B cell (primary cell): ENCODE results near the gene CAMK2A. TPM values are rescaled to one million over a fixed set of nuclear protein-coding genes. Genes with fewer than 3 reads are reported as not detected.

Experiments
- ATAC-seq: fragments of 200-7000 bp; cut with Tn5 transposase; one replicate; pipeline ENCODE4 v1.10.0; 2021; ENCODE audit warnings: low read depth, mild to moderate bottlenecking, moderate number of reproducible peaks, moderate library complexity
- CTCF ChIA-PET: fragments of 350-600 bp; sonication (Branson Sonifier 250); formaldehyde crosslinking; loops from one replicate; lab custom pipeline; 2021; ENCODE audit warnings: antibody characterized with exemption, inconsistent platforms; lab: Charles Lee
- POLR2A ChIA-PET: fragments of 350-600 bp; sonication (Branson Sonifier 250); formaldehyde crosslinking; loops from one replicate; lab custom pipeline; 2021; ENCODE audit warnings: antibody characterized with exemption; lab: Charles Lee
- DNase-seq: peaks from one replicate; pipeline ENCODE4 v3.0.0; 2013
- H2AFZ ChIP-seq: 2 replicates; pipeline ENCODE4 v1.6.1; 2012; ENCODE audit warnings: mild to moderate bottlenecking, low read depth, low read length; ENCODE audit not compliant: insufficient read depth, poor library complexity, severe bottlenecking
- H3K27ac ChIP-seq, 2 donors: 1 replicate in 1 of 2; 2 replicates in 1 of 2; pipeline ENCODE4 v1.5.1; 2012 to 2013; ENCODE audit warnings: low read length in 2 of 2, mild to moderate bottlenecking in 2 of 2, moderate library complexity in 1 of 2
- H3K27me3 ChIP-seq, 4 experiments: fragments of 200-600 bp in 1 of 4; sonication (generic) in 1 of 4; replicated peaks in 1 of 4; 1 replicate in 2 of 4; 2 replicates in 2 of 4; pipeline versions ENCODE4 v1.6.1 to v1.7.0; 2013 to 2016; ENCODE audit warnings: low read length in 3 of 4, mild to moderate bottlenecking in 2 of 4, mixed read lengths in 1 of 4, moderate library complexity in 1 of 4; ENCODE audit not compliant: insufficient read depth in 4 of 4, control insufficient read depth in 3 of 4; ENCODE audit errors: control extremely low read depth in 1 of 4
- H3K36me3 ChIP-seq, 2 experiments: replicated peaks in 1 of 2; 1 replicate in 1 of 2; 2 replicates in 1 of 2; pipeline versions ENCODE4 v1.6.1 to v1.7.1; 2013; ENCODE audit warnings: low read length in 1 of 2; ENCODE audit not compliant: insufficient read depth in 2 of 2, control insufficient read depth in 1 of 2; ENCODE audit errors: control extremely low read depth in 1 of 2, extremely low read depth in 1 of 2
- H3K4me1 ChIP-seq, 2 donors: fragments of 200-600 bp in 1 of 2; sonication (generic) in 1 of 2; 1 replicate in 1 of 2; 2 replicates in 1 of 2; pipeline versions ENCODE4 v1.5.1 to v1.6.1; 2013 to 2017; ENCODE audit warnings: low read length in 2 of 2; ENCODE audit not compliant: control insufficient read depth in 2 of 2, insufficient read depth in 2 of 2
- H3K4me2 ChIP-seq: replicated peaks from 2 replicates; pipeline ENCODE3; 2012; ENCODE audit warnings: mild to moderate bottlenecking, low read depth, low read length; ENCODE audit not compliant: poor library complexity, severe bottlenecking
- H3K4me3 ChIP-seq, 5 experiments: fragments of 200-600 bp in 1 of 5; sonication (generic) in 1 of 5; 1 replicate in 3 of 5; 2 replicates in 2 of 5; pipeline versions ENCODE4 v1.5.1 to v1.7.0; 2011 to 2016; ENCODE audit warnings: low read length in 4 of 5, mild to moderate bottlenecking in 4 of 5, low read depth in 2 of 5, control low read depth in 1 of 5, moderate library complexity in 1 of 5; ENCODE audit not compliant: insufficient read depth in 1 of 5; ENCODE audit errors: control extremely low read depth in 1 of 5, extremely low read depth in 1 of 5
- H3K79me2 ChIP-seq: fragments of 200-600 bp; sonication (generic); one replicate; pipeline ENCODE4 v1.6.0; 2016; ENCODE audit warnings: low read length; ENCODE audit not compliant: control insufficient read depth, insufficient read depth
- H3K9ac ChIP-seq: fragments of 200-600 bp; sonication (generic); 2 replicates; pipeline ENCODE4 v1.6.1; 2017; ENCODE audit warnings: mild to moderate bottlenecking, low read length, moderate library complexity
- H3K9me3 ChIP-seq, 3 donors: one replicate each; pipeline versions ENCODE4 v1.6.1 to v1.7.1; 2013; ENCODE audit warnings: low read length in 2 of 3; ENCODE audit not compliant: control insufficient read depth in 2 of 3, insufficient read depth in 1 of 3; ENCODE audit errors: control extremely low read depth in 1 of 3
- H4K20me1 ChIP-seq: 2 replicates; pipeline ENCODE4 v1.6.0; 2012; ENCODE audit warnings: mild to moderate bottlenecking, low read length; ENCODE audit not compliant: insufficient read depth, control insufficient read depth, poor library complexity, severe bottlenecking
- H3K27ac Mint-ChIP-seq: one replicate; pipeline ENCODE4 v1.8.0; 2021; ENCODE audit warnings: mixed read lengths
- H3K27me3 Mint-ChIP-seq: one replicate; pipeline ENCODE4 v1.8.0; 2021; ENCODE audit warnings: mixed read lengths
- H3K4me1 Mint-ChIP-seq: one replicate; pipeline ENCODE4 v1.8.0; 2021; ENCODE audit warnings: mixed read lengths
- H3K4me3 Mint-ChIP-seq: one replicate; pipeline ENCODE4 v1.8.0; 2021; ENCODE audit warnings: mixed read lengths
- H3K9me3 Mint-ChIP-seq: one replicate; pipeline ENCODE4 v1.8.0; 2022; ENCODE audit warnings: mixed read lengths; ENCODE audit not compliant: insufficient read depth
- EZH2 ChIP-seq: IDR thresholded peaks from 2 replicates; pipeline ENCODE4 v1.6.1; 2012; ENCODE audit warnings: borderline replicate concordance, low read depth, mild to moderate bottlenecking, moderate library complexity, low read length; ENCODE audit not compliant: insufficient read depth, poor library complexity, severe bottlenecking
- WGBS: methylation state at CpG from one replicate; pipeline ENCODE4 v1.1.5; 2013; ENCODE audit warnings: missing lambda C conversion rate; ENCODE audit not compliant: insufficient coverage; 5-methylcytosine and 5-hydroxymethylcytosine counted together
- intact Hi-C: fragments of 100-400 bp; cut with micrococcal nuclease; formaldehyde crosslinking; loops from one replicate; pipeline ENCODE4 v1.10.0; 2022
- polyA plus RNA-seq: library from polyadenylated mRNA; depleted of rRNA; stranded (reverse); fragments of >200 nt; gene quantifications from 2 replicates; pipeline ENCODE4 v1.2.3, GENCODE V29; 2012
- total RNA-seq, 2 donors: library from RNA; stranded (reverse); fragments of 120-200 nt in 1 of 2; gene quantifications; 1 replicate in 1 of 2; 2 replicates in 1 of 2; pipeline versions ENCODE4 v1.2.3 to v1.2.4, GENCODE V29; 2013 to 2022
- TF ChIP-seq, protein P1 (sequence below): fragments of 200-600 bp; IDR thresholded peaks from one replicate; pipeline ENCODE4 v1.8.0; 2022; ENCODE audit warnings: antibody characterized with exemption, mild to moderate bottlenecking

Gene CAMK2A
- total and polyA plus RNA-seq, 2 donors (not counting 1 experiment from before 2014, with no cell fraction given) = not detected

DNA sequence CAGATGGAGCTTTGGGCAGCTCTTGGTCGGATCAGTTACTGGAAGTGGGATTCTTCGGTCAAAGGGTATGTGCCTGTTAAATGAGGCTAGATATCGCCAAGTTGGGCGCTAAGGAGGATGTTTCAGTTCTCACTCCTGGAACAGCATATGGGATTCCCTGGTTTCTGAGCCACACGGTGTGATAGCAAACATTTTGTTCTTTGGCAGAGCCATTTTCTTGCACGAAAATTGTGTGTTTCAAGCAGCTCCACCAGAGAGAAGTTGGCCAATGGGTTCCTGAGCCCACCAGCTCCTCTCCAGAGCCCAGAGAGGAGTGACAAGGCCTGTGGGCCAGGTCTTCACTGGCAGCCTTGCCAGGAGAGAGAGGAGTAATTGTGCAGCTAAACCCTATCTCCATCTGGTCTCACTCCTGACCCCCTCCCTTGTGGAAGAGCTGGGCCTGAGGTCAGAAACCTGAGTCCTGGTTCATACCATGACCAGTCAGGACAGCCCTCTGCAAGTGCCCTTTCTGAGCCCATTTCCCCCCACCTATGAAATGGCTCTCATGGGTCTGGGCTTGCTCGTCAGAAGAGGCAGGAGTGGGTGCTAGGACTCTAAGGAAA, 110.5 kb downstream of the CAMK2A start:
- DNase-seq = no peak
- H2AFZ ChIP-seq = no peak overlapping the region
- H3K4me1 Mint-ChIP-seq = no peaks in the 10 kb centered on the region
- WGBS = 96% methylated on average over 7 of the region's 7 CpGs
- H3K27ac Mint-ChIP-seq = no peak overlapping the region
- H3K27me3 Mint-ChIP-seq = peaks cover 7% of the 10 kb centered on the region
- no peak for TF ChIP-seq EZH2
- TF ChIP-seq, protein P1, sequence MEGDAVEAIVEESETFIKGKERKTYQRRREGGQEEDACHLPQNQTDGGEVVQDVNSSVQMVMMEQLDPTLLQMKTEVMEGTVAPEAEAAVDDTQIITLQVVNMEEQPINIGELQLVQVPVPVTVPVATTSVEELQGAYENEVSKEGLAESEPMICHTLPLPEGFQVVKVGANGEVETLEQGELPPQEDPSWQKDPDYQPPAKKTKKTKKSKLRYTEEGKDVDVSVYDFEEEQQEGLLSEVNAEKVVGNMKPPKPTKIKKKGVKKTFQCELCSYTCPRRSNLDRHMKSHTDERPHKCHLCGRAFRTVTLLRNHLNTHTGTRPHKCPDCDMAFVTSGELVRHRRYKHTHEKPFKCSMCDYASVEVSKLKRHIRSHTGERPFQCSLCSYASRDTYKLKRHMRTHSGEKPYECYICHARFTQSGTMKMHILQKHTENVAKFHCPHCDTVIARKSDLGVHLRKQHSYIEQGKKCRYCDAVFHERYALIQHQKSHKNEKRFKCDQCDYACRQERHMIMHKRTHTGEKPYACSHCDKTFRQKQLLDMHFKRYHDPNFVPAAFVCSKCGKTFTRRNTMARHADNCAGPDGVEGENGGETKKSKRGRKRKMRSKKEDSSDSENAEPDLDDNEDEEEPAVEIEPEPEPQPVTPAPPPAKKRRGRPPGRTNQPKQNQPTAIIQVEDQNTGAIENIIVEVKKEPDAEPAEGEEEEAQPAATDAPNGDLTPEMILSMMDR = no peak
- ChIA-PET POLR2A (no interaction called here), CTCF (no interaction called here)
- peaks cover 0 to 2% (median 0%) of the 10 kb centered on the region in 4 experiments for H3K27me3 ChIP-seq
- no peak overlapping the region for H3K27ac ChIP-seq
- no peaks in the 10 kb centered on the region for H3K9me3 Mint-ChIP-seq
- H3K4me1 ChIP-seq = no peaks in the 10 kb centered on the region
- H3K4me3 ChIP-seq = no peak overlapping the region
- no peaks in the 10 kb centered on the region for H3K79me2 ChIP-seq
- H3K9me3 ChIP-seq = no peaks in the 10 kb centered on the region
- intact Hi-C loops = no loop called here
- H3K4me3 Mint-ChIP-seq = no peak overlapping the region
- no peak for ATAC-seq
- H3K4me2 ChIP-seq = no peak overlapping the region
- H4K20me1 ChIP-seq = no peaks in the 10 kb centered on the region
- H3K9ac ChIP-seq = no peak overlapping the region
- H3K36me3 ChIP-seq = no peaks in the 10 kb centered on the region

DNA sequence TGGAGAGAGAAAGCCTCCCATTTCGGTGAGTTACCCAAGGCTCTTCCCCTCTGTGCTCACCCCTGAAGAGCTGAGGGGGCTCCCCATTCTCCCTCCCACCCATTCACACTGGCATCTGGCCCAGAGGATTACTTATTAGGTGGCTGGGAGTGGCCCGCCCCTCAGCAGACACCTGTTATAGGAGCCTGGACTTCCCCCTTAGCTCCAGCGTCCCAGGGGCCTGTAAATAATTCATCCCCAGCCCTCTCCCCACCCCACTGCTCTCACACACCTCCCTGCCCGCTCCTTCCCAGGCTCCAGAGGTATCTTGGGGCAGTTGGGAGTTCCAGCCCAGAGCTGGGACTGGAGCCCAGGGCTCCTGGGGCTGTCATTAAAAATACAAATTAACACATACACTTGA, 111.3 kb downstream of the CAMK2A start:
- no peaks in the 10 kb centered on the region for H3K4me1 Mint-ChIP-seq
- H3K4me3 Mint-ChIP-seq = no peak overlapping the region
- Histone ChIP-seq H2AFZ (no peak overlapping the region), H3K79me2 (no peaks in the 10 kb centered on the region), H3K4me2 (no peak overlapping the region), H3K9me3 (no peaks in the 10 kb centered on the region), H4K20me1 (no peaks in the 10 kb centered on the region), H3K36me3 (no peaks in the 10 kb centered on the region), H3K9ac (no peak overlapping the region), H3K4me3 (no peak overlapping the region), H3K27ac (no peak overlapping the region), H3K4me1 (no peaks in the 10 kb centered on the region), H3K27me3 (peaks cover 0 to 2% (median 0%) of the 10 kb centered on the region in 4 experiments)
- DNase-seq (no peak), ATAC-seq (no peak)
- CTCF ChIA-PET = no interaction called here
- H3K9me3 Mint-ChIP-seq = no peaks in the 10 kb centered on the region
- POLR2A ChIA-PET = no interaction called here
- intact Hi-C loops = no loop called here
- no peak overlapping the region for H3K27ac Mint-ChIP-seq
- WGBS = 43% methylated on average over 2 of the region's 4 CpGs
- TF ChIP-seq EZH2 = no peak
- TF ChIP-seq, protein P1 = no peak
- peaks cover 14% of the 10 kb centered on the region for H3K27me3 Mint-ChIP-seq
